HEK293 (cell line): ENCODE measurements around the gene MAP3K20.

ENCODE experiments used
- CTCF ChIA-PET: fragments of 350-600 bp; formaldehyde crosslinking; extraction: SDS; loops from one replicate; lab custom pipeline; 2021; ENCODE audit warnings: antibody characterized with exemption; lab: Yijun Ruan, JAX
- POLR2A ChIA-PET: fragments of 300-600 bp; formaldehyde crosslinking; extraction: SDS; loops from one replicate; lab custom pipeline; 2020; ENCODE audit warnings: antibody characterized with exemption, inconsistent platforms; lab: Yijun Ruan, JAX
- H3K27ac ChIP-seq: fragments of 200-500 bp; sonication (Bioruptor generic); 2 replicates; pipeline ENCODE4 v1.5.1; 2014; ENCODE audit warnings: low read depth, low read length, control low read depth, inconsistent platforms; ENCODE audit errors: extremely low read depth
- H3K36me3 ChIP-seq, 2 experiments: fragments of 200-500 bp in 1 of 2; sonication (Bioruptor generic) in 1 of 2; 1 replicate in 1 of 2; 2 replicates in 1 of 2; pipeline ENCODE4 v1.5.1; 2014 to 2017; ENCODE audit warnings: inconsistent platforms in 2 of 2, low read length in 2 of 2; ENCODE audit not compliant: control insufficient read depth in 2 of 2, insufficient read depth in 1 of 2
- H3K4me1 ChIP-seq: fragments of 200-500 bp; sonication (Bioruptor generic); 2 replicates; pipeline ENCODE4 v1.5.1; 2014; ENCODE audit warnings: mild to moderate bottlenecking, low read length, inconsistent platforms; ENCODE audit not compliant: control insufficient read depth, insufficient read depth
- H3K4me3 ChIP-seq: 2 replicates; pipeline ENCODE4 v1.5.1; 2011; ENCODE audit warnings: low read depth, mild to moderate bottlenecking, control low read depth, low read length, moderate library complexity
- H3K9me3 ChIP-seq: fragments of 200-500 bp; sonication (Bioruptor generic); 2 replicates; pipeline ENCODE4 v1.5.1; 2014; ENCODE audit warnings: low read depth, low read length, inconsistent platforms; ENCODE audit not compliant: control insufficient read depth, insufficient read depth
- FEZF1 ChIP-seq: fragments of 450-650 bp; formaldehyde crosslinking; IDR thresholded peaks from 2 replicates; pipeline ENCODE4 v1.5.1; 2016; ENCODE audit warnings: missing biosample characterization, missing genetic modification characterization
- KLF1 ChIP-seq: fragments of 450-650 bp; formaldehyde crosslinking; IDR thresholded peaks from 2 replicates; pipeline ENCODE4 v1.5.1; 2016; ENCODE audit warnings: missing biosample characterization, missing genetic modification characterization
- PRDM1 ChIP-seq: fragments of 450-650 bp; formaldehyde crosslinking; IDR thresholded peaks from 2 replicates; pipeline ENCODE4; 2016; ENCODE audit warnings: missing biosample characterization, missing genetic modification characterization
- SCRT1 ChIP-seq: fragments of 450-650 bp; formaldehyde crosslinking; IDR thresholded peaks from 2 replicates; pipeline ENCODE4 v1.5.1; 2016; ENCODE audit warnings: missing biosample characterization, missing genetic modification characterization, borderline replicate concordance
- YY1 ChIP-seq: fragments of 450-650 bp; formaldehyde crosslinking; IDR thresholded peaks from 2 replicates; pipeline ENCODE4 v1.5.1; 2018; ENCODE audit warnings: missing biosample characterization, missing genetic modification characterization
- ZBTB17 ChIP-seq: fragments of 450-650 bp; formaldehyde crosslinking; IDR thresholded peaks from 2 replicates; pipeline ENCODE4 v1.5.1; 2016; ENCODE audit warnings: missing biosample characterization, missing genetic modification characterization
- ZFHX2 ChIP-seq: fragments of 450-650 bp; formaldehyde crosslinking; conservative IDR thresholded peaks from 2 replicates; pipeline ENCODE4 v1.5.1; 2016; ENCODE audit warnings: missing biosample characterization, missing genetic modification characterization
- ZFP37 ChIP-seq: fragments of 450-650 bp; formaldehyde crosslinking; IDR thresholded peaks from 2 replicates; pipeline ENCODE4 v1.5.1; 2016; ENCODE audit warnings: missing biosample characterization, missing genetic modification characterization
- ZFP69B ChIP-seq: fragments of 450-650 bp; formaldehyde crosslinking; IDR thresholded peaks from 2 replicates; pipeline ENCODE4 v1.5.1; 2016; ENCODE audit warnings: missing biosample characterization, missing genetic modification characterization
- ZNF155 ChIP-seq: fragments of 450-650 bp; formaldehyde crosslinking; IDR thresholded peaks from 2 replicates; pipeline ENCODE4 v1.5.1; 2016; ENCODE audit warnings: missing biosample characterization, missing genetic modification characterization
- ZNF169 ChIP-seq: fragments of 450-650 bp; formaldehyde crosslinking; IDR thresholded peaks from 2 replicates; pipeline ENCODE4 v1.5.1; 2016; ENCODE audit warnings: missing biosample characterization, missing genetic modification characterization
- ZNF2 ChIP-seq: fragments of 450-650 bp; formaldehyde crosslinking; IDR thresholded peaks from 2 replicates; pipeline ENCODE4 v1.5.1; 2016; ENCODE audit warnings: missing biosample characterization, missing genetic modification characterization
- ZNF274 ChIP-seq, 2 experiments: fragments of 200-500 bp in 1 of 2; fragments of 450-650 bp in 1 of 2; sonication (Bioruptor generic) in 1 of 2; formaldehyde crosslinking in 1 of 2; IDR thresholded peaks; 2 replicates each; pipeline versions ENCODE4 v1.5.1 to v1.6.1; 2014 to 2016; ENCODE audit warnings: borderline replicate concordance in 1 of 2, inconsistent platforms in 1 of 2, low read length in 1 of 2, missing biosample characterization in 1 of 2, missing genetic modification characterization in 1 of 2
- ZNF335 ChIP-seq: fragments of 450-650 bp; formaldehyde crosslinking; conservative IDR thresholded peaks from 2 replicates; pipeline ENCODE4 v1.5.1; 2016; ENCODE audit warnings: missing biosample characterization, missing genetic modification characterization
- ZNF37A ChIP-seq: fragments of 450-650 bp; IDR thresholded peaks from 2 replicates; pipeline ENCODE4 v1.5.1; 2018; ENCODE audit warnings: missing biosample characterization, missing genetic modification characterization
- ZNF510 ChIP-seq: fragments of 450-650 bp; formaldehyde crosslinking; IDR thresholded peaks from 2 replicates; pipeline ENCODE4 v1.5.1; 2018; ENCODE audit warnings: mild to moderate bottlenecking, missing genetic modification characterization, missing biosample characterization; ENCODE audit not compliant: insufficient replicate concordance
- ZNF521 ChIP-seq: fragments of 450-650 bp; formaldehyde crosslinking; IDR thresholded peaks from 2 replicates; pipeline ENCODE4 v1.5.1; 2017; ENCODE audit warnings: missing biosample characterization, mild to moderate bottlenecking, missing genetic modification characterization
- ZNF571 ChIP-seq: fragments of 450-650 bp; formaldehyde crosslinking; IDR thresholded peaks from 2 replicates; pipeline ENCODE4 v1.5.0; 2017; ENCODE audit warnings: missing biosample characterization, missing genetic modification characterization
- ZNF596 ChIP-seq: fragments of 450-650 bp; IDR thresholded peaks from 2 replicates; pipeline ENCODE4 v1.5.0; 2018; ENCODE audit warnings: missing biosample characterization, mild to moderate bottlenecking, missing genetic modification characterization, moderate library complexity
- ZNF707 ChIP-seq: fragments of 450-650 bp; formaldehyde crosslinking; IDR thresholded peaks from 2 replicates; pipeline ENCODE4 v1.5.1; 2016; ENCODE audit warnings: missing biosample characterization, missing genetic modification characterization
- ZNF747 ChIP-seq: fragments of 450-650 bp; formaldehyde crosslinking; IDR thresholded peaks from 2 replicates; pipeline ENCODE4 v1.5.1; 2016; ENCODE audit warnings: missing biosample characterization, missing genetic modification characterization
- ZNF76 ChIP-seq: fragments of 450-650 bp; formaldehyde crosslinking; IDR thresholded peaks from 2 replicates; pipeline ENCODE4; 2016; ENCODE audit warnings: low read depth, missing biosample characterization, missing genetic modification characterization, borderline replicate concordance
- ZNF777 ChIP-seq: fragments of 450-650 bp; formaldehyde crosslinking; IDR thresholded peaks from 2 replicates; pipeline ENCODE4 v1.5.1; 2017; ENCODE audit warnings: missing biosample characterization, missing genetic modification characterization, borderline replicate concordance
- ZNF791 ChIP-seq: fragments of 450-650 bp; formaldehyde crosslinking; IDR thresholded peaks from 2 replicates; pipeline ENCODE4 v1.5.1; 2016; ENCODE audit warnings: missing biosample characterization, missing genetic modification characterization
- ZNF830 ChIP-seq: fragments of 450-650 bp; IDR thresholded peaks from 2 replicates; pipeline ENCODE4 v1.5.0; 2018; ENCODE audit warnings: missing biosample characterization, missing genetic modification characterization, low read depth, mild to moderate bottlenecking, moderate library complexity
- TF ChIP-seq, protein P1 (sequence below): fragments of 450-650 bp; formaldehyde crosslinking; IDR thresholded peaks from 2 replicates; pipeline ENCODE4 v1.5.1; 2017; ENCODE audit warnings: missing biosample characterization, missing genetic modification characterization
- TF ChIP-seq, protein P2 (sequence below): IDR thresholded peaks from 2 replicates; pipeline ENCODE4 v1.6.1; 2011; ENCODE audit warnings: mild to moderate bottlenecking, low read depth, low read length, borderline replicate concordance
- TF ChIP-seq, protein P3 (sequence below): fragments of 450-650 bp; formaldehyde crosslinking; IDR thresholded peaks from 2 replicates; pipeline ENCODE4 v1.5.1; 2016; ENCODE audit warnings: missing biosample characterization, missing genetic modification characterization
- TF ChIP-seq, protein P4 (sequence below): fragments of 450-650 bp; formaldehyde crosslinking; IDR thresholded peaks from 2 replicates; pipeline ENCODE4 v1.5.1; 2017; ENCODE audit warnings: missing biosample characterization, missing genetic modification characterization
- TF ChIP-seq, protein P5 (sequence below): fragments of 450-650 bp; formaldehyde crosslinking; IDR thresholded peaks from 2 replicates; pipeline ENCODE4 v1.5.1; 2016; ENCODE audit warnings: missing biosample characterization, missing genetic modification characterization

The MAP3K20 gene

DNA sequence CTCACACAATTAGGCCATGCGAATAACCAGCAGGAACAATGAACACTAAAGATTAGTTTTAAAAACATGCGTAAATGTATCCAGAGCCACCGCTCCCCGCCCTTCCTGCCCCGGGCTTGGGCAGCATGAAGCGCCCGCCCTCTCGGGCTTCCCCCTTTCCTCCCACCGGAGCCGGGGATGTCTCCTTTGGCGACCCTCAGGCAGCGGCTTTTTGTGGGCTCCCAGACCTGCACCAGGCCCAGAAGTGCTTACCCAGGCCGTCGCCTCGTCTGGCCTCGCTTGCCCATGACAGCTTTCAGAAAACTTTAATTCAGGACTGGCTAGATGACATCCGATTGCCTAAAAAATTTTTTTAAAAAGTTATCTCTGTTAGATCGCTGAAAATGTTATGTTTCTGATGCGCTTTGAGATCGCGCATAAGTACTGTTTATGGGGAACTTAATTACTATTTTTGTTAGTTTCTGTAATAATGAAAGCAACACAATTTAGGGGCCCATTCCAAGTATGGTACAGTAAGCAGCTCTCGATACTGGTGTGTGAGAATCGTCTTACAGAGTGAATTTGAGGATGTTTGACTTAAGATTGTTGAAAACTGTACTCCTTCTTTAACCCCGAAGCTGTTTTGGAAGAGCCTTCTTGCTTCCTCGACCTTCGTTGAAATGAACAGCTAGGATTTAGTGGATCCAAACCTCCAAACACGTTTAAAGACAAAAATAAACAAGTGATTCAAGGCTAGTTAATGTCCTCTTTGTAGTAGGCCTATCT is 1.1 kb downstream of the MAP3K20 start (continued):
- no peak for TF ChIP-seq ZNF37A (tag by site-specific recombination)
- no peak for TF ChIP-seq YY1 (tag by site-specific recombination)
- TF ChIP-seq ZNF169 (tag by site-specific recombination): no peak
- TF ChIP-seq FEZF1 (tag by site-specific recombination): peak; percentile 36; the same call in 1 of the 2 replicates
- no peak for TF ChIP-seq ZNF747 (tag by site-specific recombination)
- peak; percentile 47 for TF ChIP-seq ZNF335 (tag by site-specific recombination)
- TF ChIP-seq ZNF155 (tag by site-specific recombination): no peak
- 0 out of 2 replicates have a peak, but pooled peaks have one; percentile 2 for TF ChIP-seq ZNF76 (tag by site-specific recombination)
- peak; percentile 77 for TF ChIP-seq ZBTB17 (tag by site-specific recombination)
- TF ChIP-seq ZNF571: no peak
- TF ChIP-seq ZNF2 (tag by site-specific recombination): 0 out of 2 replicates have a peak, but pooled peaks have one; percentile 33
- no peak for TF ChIP-seq ZNF830 (tag by site-specific recombination)
- TF ChIP-seq KLF1 (tag by site-specific recombination): no peak
- TF ChIP-seq ZNF521 (tag by site-specific recombination): no peak
- TF ChIP-seq, protein P1, sequence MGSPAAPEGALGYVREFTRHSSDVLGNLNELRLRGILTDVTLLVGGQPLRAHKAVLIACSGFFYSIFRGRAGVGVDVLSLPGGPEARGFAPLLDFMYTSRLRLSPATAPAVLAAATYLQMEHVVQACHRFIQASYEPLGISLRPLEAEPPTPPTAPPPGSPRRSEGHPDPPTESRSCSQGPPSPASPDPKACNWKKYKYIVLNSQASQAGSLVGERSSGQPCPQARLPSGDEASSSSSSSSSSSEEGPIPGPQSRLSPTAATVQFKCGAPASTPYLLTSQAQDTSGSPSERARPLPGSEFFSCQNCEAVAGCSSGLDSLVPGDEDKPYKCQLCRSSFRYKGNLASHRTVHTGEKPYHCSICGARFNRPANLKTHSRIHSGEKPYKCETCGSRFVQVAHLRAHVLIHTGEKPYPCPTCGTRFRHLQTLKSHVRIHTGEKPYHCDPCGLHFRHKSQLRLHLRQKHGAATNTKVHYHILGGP: no peak
- no peak for TF ChIP-seq ZNF274 (IDR thresholded peaks at IDR 0.05; ENCODE audit: low read length)
- no peak for TF ChIP-seq ZNF274 (tag by site-specific recombination; IDR thresholded peaks at IDR 0.05; ENCODE audit: borderline replicate concordance)
- no peak for TF ChIP-seq ZFP37 (tag by site-specific recombination)
- TF ChIP-seq ZFP69B (tag by site-specific recombination): no peak
- TF ChIP-seq ZNF791 (tag by site-specific recombination): no peak
- TF ChIP-seq, protein P2, sequence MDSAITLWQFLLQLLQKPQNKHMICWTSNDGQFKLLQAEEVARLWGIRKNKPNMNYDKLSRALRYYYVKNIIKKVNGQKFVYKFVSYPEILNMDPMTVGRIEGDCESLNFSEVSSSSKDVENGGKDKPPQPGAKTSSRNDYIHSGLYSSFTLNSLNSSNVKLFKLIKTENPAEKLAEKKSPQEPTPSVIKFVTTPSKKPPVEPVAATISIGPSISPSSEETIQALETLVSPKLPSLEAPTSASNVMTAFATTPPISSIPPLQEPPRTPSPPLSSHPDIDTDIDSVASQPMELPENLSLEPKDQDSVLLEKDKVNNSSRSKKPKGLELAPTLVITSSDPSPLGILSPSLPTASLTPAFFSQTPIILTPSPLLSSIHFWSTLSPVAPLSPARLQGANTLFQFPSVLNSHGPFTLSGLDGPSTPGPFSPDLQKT: no peak

DNA sequence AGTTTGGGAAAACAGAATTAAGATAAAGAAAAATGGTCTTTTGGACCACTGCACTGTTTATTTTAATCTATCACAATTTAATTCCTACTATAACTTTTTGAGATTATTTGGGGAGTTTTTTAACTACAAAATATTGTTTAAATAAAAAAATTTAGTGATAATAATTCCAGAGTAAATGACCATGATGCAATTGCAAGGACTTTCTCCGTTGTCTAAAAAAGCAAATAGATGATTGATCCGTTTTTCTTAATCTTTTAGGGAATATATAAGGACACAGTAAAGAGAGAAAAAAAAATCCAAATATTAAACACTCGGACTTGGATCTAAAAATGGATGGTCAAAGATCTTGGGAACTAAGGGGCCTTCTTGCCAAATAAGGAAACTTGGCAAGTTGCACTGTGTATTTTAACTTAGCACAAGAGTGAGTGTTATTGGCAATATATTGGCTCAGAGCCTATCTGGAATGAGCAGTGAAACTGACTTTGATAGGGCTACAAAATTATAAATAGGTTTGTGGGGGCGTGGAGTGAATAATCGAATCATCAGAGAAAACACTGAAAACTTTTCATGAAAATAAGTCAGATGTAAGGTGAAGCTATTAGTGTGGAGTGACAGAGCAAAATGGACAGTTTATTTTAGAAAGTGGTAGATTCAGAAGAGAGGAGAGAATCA is 2.0 kb downstream of the MAP3K20 start:
- CTCF ChIA-PET: interaction anchor here (1.4 to 2.7 kb wide), 2 partner anchors 50 to 133 kb away, joined by 8 to 17 read pairs; no protein-coding TSS in a partner anchor
- no peaks in the 10 kb centered on the region for H3K4me1 ChIP-seq
- H3K36me3 ChIP-seq: peaks cover 0 to 4% of the 10 kb centered on the region in 2 experiments; a peak in 1 of 3 replicates
- no peaks in the 10 kb centered on the region for H3K9me3 ChIP-seq
- POLR2A ChIA-PET: no interaction called here
- H3K27ac ChIP-seq: no peak overlapping the region
- peak overlapping the region; percentile 8; the same call in 1 of the 2 replicates for H3K4me3 ChIP-seq
- TF ChIP-seq, protein P3, sequence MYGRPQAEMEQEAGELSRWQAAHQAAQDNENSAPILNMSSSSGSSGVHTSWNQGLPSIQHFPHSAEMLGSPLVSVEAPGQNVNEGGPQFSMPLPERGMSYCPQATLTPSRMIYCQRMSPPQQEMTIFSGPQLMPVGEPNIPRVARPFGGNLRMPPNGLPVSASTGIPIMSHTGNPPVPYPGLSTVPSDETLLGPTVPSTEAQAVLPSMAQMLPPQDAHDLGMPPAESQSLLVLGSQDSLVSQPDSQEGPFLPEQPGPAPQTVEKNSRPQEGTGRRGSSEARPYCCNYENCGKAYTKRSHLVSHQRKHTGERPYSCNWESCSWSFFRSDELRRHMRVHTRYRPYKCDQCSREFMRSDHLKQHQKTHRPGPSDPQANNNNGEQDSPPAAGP (tag by site-specific recombination): no peak
- TF ChIP-seq, protein P4, sequence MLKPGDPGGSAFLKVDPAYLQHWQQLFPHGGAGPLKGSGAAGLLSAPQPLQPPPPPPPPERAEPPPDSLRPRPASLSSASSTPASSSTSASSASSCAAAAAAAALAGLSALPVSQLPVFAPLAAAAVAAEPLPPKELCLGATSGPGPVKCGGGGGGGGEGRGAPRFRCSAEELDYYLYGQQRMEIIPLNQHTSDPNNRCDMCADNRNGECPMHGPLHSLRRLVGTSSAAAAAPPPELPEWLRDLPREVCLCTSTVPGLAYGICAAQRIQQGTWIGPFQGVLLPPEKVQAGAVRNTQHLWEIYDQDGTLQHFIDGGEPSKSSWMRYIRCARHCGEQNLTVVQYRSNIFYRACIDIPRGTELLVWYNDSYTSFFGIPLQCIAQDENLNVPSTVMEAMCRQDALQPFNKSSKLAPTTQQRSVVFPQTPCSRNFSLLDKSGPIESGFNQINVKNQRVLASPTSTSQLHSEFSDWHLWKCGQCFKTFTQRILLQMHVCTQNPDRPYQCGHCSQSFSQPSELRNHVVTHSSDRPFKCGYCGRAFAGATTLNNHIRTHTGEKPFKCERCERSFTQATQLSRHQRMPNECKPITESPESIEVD (tag by site-specific recombination): peak; percentile 31; the same call in 1 of the 2 replicates
- TF ChIP-seq ZNF707 (tag by site-specific recombination) (no peak), SCRT1 (tag by site-specific recombination) (no peak), ZNF510 (tag by site-specific recombination) (no peak), ZNF777 (tag by site-specific recombination) (no peak), ZFHX2 (tag by site-specific recombination) (no peak), ZNF596 (no peak), PRDM1 (tag by site-specific recombination) (peak; percentile 76)
- TF ChIP-seq, protein P5, sequence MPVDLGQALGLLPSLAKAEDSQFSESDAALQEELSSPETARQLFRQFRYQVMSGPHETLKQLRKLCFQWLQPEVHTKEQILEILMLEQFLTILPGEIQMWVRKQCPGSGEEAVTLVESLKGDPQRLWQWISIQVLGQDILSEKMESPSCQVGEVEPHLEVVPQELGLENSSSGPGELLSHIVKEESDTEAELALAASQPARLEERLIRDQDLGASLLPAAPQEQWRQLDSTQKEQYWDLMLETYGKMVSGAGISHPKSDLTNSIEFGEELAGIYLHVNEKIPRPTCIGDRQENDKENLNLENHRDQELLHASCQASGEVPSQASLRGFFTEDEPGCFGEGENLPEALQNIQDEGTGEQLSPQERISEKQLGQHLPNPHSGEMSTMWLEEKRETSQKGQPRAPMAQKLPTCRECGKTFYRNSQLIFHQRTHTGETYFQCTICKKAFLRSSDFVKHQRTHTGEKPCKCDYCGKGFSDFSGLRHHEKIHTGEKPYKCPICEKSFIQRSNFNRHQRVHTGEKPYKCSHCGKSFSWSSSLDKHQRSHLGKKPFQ (tag by site-specific recombination): no peak
